Measurements from ENCODE around the gene MAST3. TPM values are rescaled to one million over a fixed set of nuclear protein-coding genes. Genes with fewer than 3 reads are reported as not detected.

The MAST3 gene
- total RNA-seq, 1 experiment from 2014 or later: 14.2 TPM

DNA sequence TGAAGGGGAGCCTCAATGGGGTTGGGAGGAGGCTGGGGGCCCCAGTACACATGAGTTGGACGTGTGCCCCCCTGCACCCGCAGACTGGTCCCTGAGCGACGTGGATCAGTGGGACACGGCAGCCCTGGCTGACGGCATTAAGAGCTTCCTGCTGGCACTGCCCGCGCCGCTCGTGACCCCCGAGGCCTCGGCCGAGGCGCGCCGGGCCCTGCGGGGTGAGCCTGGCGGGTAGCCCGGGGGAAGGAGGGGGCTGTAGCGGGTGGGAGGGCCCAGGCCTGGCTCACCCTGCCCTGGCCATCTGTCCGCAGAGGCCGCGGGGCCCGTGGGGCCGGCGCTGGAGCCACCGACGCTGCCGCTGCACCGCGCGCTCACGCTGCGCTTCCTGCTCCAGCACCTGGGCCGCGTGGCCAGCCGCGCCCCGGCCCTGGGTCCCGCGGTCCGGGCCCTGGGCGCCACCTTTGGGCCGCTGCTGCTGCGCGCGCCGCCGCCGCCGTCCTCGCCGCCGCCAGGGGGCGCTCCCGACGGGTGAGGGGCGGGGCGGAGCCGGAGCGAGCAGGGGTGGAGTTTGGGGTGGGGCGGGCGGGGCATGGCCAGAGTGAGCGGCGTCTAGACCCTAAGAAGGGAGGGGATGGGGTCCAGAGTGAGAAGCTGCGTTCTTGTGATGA is 63.5 kb downstream of the MAST3 start (continued):
- no peak for TF ChIP-seq ZNF274 (IDR thresholded peaks at IDR 0.05; ENCODE audit: low read depth, low read length)
- TF ChIP-seq EZH2phosphoT487 (IDR thresholded peaks at IDR 0.05; ENCODE audit: borderline replicate concordance): no peak
- no peak for TF ChIP-seq RAD21 (IDR thresholded peaks at IDR 0.05; ENCODE audit: low read depth)
- TF ChIP-seq, protein P1, sequence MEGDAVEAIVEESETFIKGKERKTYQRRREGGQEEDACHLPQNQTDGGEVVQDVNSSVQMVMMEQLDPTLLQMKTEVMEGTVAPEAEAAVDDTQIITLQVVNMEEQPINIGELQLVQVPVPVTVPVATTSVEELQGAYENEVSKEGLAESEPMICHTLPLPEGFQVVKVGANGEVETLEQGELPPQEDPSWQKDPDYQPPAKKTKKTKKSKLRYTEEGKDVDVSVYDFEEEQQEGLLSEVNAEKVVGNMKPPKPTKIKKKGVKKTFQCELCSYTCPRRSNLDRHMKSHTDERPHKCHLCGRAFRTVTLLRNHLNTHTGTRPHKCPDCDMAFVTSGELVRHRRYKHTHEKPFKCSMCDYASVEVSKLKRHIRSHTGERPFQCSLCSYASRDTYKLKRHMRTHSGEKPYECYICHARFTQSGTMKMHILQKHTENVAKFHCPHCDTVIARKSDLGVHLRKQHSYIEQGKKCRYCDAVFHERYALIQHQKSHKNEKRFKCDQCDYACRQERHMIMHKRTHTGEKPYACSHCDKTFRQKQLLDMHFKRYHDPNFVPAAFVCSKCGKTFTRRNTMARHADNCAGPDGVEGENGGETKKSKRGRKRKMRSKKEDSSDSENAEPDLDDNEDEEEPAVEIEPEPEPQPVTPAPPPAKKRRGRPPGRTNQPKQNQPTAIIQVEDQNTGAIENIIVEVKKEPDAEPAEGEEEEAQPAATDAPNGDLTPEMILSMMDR (IDR thresholded peaks at IDR 0.05 in 2 of 3, conservative IDR thresholded peaks at IDR 0.05 in 1 of 3; ENCODE audit: borderline replicate concordance in 1 of 3, insufficient read depth in 1 of 3, low read depth in 2 of 3, low read length in 2 of 3): peak in 2 of 3 experiments; percentile 38 to 62; a peak in 3 of 6 replicates
- TF ChIP-seq, protein P2, sequence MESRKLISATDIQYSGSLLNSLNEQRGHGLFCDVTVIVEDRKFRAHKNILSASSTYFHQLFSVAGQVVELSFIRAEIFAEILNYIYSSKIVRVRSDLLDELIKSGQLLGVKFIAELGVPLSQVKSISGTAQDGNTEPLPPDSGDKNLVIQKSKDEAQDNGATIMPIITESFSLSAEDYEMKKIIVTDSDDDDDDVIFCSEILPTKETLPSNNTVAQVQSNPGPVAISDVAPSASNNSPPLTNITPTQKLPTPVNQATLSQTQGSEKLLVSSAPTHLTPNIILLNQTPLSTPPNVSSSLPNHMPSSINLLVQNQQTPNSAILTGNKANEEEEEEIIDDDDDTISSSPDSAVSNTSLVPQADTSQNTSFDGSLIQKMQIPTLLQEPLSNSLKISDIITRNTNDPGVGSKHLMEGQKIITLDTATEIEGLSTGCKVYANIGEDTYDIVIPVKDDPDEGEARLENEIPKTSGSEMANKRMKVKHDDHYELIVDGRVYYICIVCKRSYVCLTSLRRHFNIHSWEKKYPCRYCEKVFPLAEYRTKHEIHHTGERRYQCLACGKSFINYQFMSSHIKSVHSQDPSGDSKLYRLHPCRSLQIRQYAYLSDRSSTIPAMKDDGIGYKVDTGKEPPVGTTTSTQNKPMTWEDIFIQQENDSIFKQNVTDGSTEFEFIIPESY (IDR thresholded peaks at IDR 0.05; ENCODE audit: extremely low read depth, insufficient replicate concordance, low read length): no peak
- no peak for TF ChIP-seq FOSL1 (IDR thresholded peaks at IDR 0.05; ENCODE audit: low read depth)
- peak; percentile 93; the same call in 1 of the 2 replicates for TF ChIP-seq ZFX (IDR thresholded peaks at IDR 0.05)

DNA sequence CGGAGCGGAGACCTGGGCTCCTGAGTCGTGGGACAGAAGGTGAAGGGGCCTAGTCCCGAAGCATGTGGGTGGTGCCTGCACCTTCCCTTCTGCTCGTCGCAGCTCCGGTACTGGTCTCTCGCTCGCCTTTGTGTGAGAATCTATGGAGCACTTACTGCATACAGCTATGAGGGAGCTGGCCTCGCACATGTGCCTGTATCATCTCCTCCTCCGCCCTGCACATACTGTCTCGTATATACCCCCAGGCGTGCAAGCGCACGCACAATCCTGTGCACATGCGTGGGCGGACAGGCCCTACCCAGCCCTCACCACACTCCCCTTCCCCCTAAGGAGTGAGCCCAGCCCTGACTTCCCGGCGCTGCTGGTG is 64.0 kb downstream of the MAST3 start:
- no TSS peak for BruUV-seq (replicated peaks)
- peak overlapping the region; percentile 39 for H3K4me2 ChIP-seq (ENCODE audit: low read length)

More for the DNA sequence above, 64.0 kb downstream of the MAST3 start:
- Histone ChIP-seq H3K9me3 (ENCODE audit: control insufficient read depth in 1 of 2, insufficient read depth in 1 of 2, low read depth in 1 of 2, low read length in 2 of 2) (no peaks in the 10 kb centered on the region), H3K27me3 (ENCODE audit: insufficient read depth, low read length) (no peaks in the 10 kb centered on the region), H3K27ac (ENCODE audit: low read depth, low read length) (peak overlapping the region; percentile 7; the same call in 1 of the 2 replicates), H3K4me3 (replicated peaks in 1 of 2; ENCODE audit: low read depth in 1 of 2, low read length in 2 of 2) (no peak overlapping the region), H3K36me3 (ENCODE audit: control insufficient read depth in 1 of 2, insufficient read depth in 2 of 2, low read length in 2 of 2) (peaks cover 17 to 25% of the 10 kb centered on the region in 2 experiments; a peak in 3 of 4 replicates), H3K79me2 (ENCODE audit: insufficient read depth, low read length) (peaks cover 7% of the 10 kb centered on the region; the same call in 1 of the 2 replicates), H3K4me1 (ENCODE audit: control insufficient read depth in 1 of 2, insufficient read depth in 2 of 2, low read length in 2 of 2) (peaks cover 24 to 30% of the 10 kb centered on the region in 2 experiments), H3K9me2 (ENCODE audit: insufficient read depth) (no peaks in the 10 kb centered on the region), H2AFZ (ENCODE audit: low read depth, low read length, poor library complexity, severe bottlenecking) (no peak overlapping the region), H3K9ac (ENCODE audit: low read length) (peak overlapping the region; percentile 14; the same call in 1 of the 2 replicates), H4K20me1 (ENCODE audit: insufficient read depth) (no peaks in the 10 kb centered on the region)
- ChIA-PET CTCF (interaction anchor here (1.3 kb wide), 1 partner anchor 22 kb away, joined by 3 read pairs; no protein-coding TSS in a partner anchor), RAD21 (ENCODE audit: low non-redundant PET in 1 of 2, low total read pairs in 2 of 2, uncharacterized antibody in 2 of 2, unreplicated experiment in 2 of 2) (no interaction called here), POLR2A (no interaction called here)
- no peak for TF ChIP-seq YY1 (IDR thresholded peaks at IDR 0.05; ENCODE audit: extremely low read depth, insufficient replicate concordance, low read depth, low read length)
- TF ChIP-seq EZH2 (IDR thresholded peaks at IDR 0.05): no peak
- no peak for TF ChIP-seq RAD21 (IDR thresholded peaks at IDR 0.05; ENCODE audit: low read depth)
- peak; percentile 11; the same call in 1 of the 2 replicates for ATAC-seq
- intact Hi-C loops (cut with micrococcal nuclease): no loop called here
- DNase-seq (ENCODE audit: low read depth, low spot score): no peak

All from HCT116 (cell line).